Coronary artery (tissue), 2 donors: Measurements from ENCODE around the gene NEUROD6.

ENCODE experiments used
- DNase-seq: peaks from one replicate; pipeline ENCODE4 v3.0.0-alpha.2; 2017; ENCODE audit warnings: low spot score
- H3K27ac ChIP-seq, 2 donors: fragments of 200-600 bp; sonication (generic); one replicate each; pipeline ENCODE4 v1.5.1; 2016 to 2019
- H3K4me3 ChIP-seq: fragments of 200-600 bp; sonication (generic); 2 replicates; pipeline ENCODE4 v1.5.1; 2016; ENCODE audit warnings: mild to moderate bottlenecking, moderate library complexity
- TF ChIP-seq, protein P1 (sequence below): fragments of 200-600 bp; sonication (generic); IDR thresholded peaks from one replicate; pipeline ENCODE4 v1.5.1; 2019; ENCODE audit warnings: antibody characterized with exemption

NEUROD6 gene

DNA sequence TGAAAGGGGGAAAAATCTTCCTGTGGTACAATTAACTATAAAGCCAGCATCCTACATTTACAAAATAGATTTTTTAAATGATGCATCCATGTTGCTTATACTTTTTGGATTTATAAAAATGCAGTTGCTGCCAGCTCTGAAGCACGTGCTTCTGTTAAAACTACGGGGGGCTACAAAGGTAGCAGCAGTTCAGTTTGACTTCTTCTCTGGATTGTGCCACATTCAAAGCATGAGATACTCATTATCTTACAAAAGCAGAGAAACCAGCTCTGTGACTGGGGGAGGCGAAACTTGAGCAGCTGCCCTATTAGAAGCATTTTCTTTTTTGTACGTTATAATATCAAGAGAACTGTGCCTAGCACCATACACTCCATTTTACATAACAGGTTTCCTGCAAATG is 31.1 kb downstream of the NEUROD6 start:
- TF ChIP-seq, protein P1, sequence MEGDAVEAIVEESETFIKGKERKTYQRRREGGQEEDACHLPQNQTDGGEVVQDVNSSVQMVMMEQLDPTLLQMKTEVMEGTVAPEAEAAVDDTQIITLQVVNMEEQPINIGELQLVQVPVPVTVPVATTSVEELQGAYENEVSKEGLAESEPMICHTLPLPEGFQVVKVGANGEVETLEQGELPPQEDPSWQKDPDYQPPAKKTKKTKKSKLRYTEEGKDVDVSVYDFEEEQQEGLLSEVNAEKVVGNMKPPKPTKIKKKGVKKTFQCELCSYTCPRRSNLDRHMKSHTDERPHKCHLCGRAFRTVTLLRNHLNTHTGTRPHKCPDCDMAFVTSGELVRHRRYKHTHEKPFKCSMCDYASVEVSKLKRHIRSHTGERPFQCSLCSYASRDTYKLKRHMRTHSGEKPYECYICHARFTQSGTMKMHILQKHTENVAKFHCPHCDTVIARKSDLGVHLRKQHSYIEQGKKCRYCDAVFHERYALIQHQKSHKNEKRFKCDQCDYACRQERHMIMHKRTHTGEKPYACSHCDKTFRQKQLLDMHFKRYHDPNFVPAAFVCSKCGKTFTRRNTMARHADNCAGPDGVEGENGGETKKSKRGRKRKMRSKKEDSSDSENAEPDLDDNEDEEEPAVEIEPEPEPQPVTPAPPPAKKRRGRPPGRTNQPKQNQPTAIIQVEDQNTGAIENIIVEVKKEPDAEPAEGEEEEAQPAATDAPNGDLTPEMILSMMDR, result no peak
- Histone ChIP-seq H3K27ac (no peak overlapping the region), H3K4me3 (no peak overlapping the region)
- no peak for DNase-seq

DNA sequence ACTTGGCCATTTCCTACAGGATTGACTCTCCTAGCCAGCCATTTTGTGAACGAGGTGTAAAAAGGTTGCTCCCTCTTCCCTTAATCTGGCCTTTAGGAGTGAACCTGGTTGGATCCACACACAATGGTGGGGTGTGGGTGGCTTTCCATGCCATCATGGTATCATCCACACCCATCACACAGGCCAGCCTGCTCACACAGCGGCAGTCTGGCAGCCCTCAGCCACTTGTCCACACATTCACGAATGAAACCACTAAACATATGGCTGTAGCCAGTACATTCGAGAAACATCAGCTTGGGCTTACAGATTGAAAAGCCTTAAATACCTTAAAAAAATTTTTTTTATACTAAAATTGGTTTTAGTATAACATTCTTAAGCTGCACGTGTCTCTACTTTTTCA is 31.9 kb downstream of the NEUROD6 start:
- no peak for DNase-seq
- Histone ChIP-seq H3K27ac (no peak overlapping the region), H3K4me3 (no peak overlapping the region)
- TF ChIP-seq, protein P1, result no peak

DNA sequence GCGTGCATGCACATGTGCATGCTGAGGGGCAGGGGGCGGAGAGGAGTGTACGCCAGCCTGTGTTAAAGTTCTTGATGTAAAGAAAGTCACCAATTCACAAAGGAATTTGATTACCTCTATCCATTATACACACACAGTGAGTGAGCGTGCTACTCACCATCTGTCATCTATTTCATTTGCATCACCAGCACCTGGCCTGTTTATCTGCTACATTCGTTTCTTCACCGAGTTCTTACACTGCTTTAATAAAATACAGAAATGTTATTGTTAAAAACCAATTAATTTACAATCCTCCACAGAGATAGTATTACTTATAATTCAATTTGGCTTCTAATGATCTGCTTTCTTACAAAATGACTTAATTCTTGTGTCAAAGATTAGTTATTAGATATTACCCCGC is 32.6 kb downstream of the NEUROD6 start:
- H3K4me3 ChIP-seq, result no peak overlapping the region
- TF ChIP-seq, protein P1, result no peak
- no peak for DNase-seq
- no peak overlapping the region for H3K27ac ChIP-seq

DNA sequence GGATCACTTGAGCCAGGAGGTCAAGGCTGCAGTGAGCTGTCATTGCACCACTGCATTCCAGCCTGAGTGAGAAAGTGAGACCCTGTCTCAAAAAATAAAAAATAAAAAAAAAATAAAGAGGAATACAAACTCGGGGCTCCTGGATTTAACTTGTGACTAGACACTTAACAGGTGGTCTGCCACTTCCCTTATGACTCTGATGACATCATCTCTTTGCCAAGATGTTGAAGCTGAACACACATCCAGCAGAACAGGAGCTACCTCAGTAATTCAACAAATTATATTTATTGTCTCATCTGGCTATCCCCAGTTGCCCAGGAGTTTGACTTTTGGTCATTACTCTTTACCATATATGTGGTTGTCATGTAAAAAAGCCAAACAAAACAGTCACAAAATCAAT is 35.3 kb downstream of the NEUROD6 start:
- no peak for DNase-seq
- TF ChIP-seq, protein P1, result no peak
- Histone ChIP-seq H3K27ac (no peak overlapping the region), H3K4me3 (no peak overlapping the region)

DNA sequence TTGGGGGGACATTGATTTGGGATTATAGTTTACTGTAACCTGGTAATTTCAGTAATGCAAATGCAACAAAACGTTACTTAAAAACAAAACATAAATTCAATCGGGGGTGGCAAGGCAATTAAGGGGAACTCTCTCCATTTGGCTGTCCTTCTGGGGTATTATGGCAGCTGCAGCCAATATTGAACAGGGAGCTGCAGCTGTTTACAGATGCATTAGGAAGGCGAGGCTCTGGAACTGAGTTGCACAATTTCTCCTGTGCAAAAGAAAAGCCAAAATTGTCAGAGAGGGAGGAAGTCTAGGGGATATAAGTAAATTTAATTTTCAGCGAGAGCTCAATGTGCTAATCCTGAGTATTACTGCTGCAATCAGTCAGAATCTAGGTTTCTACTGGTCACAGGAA is 36.1 kb downstream of the NEUROD6 start:
- TF ChIP-seq, protein P1, result no peak
- Histone ChIP-seq H3K27ac (no peak overlapping the region), H3K4me3 (no peak overlapping the region)
- no peak for DNase-seq

DNA sequence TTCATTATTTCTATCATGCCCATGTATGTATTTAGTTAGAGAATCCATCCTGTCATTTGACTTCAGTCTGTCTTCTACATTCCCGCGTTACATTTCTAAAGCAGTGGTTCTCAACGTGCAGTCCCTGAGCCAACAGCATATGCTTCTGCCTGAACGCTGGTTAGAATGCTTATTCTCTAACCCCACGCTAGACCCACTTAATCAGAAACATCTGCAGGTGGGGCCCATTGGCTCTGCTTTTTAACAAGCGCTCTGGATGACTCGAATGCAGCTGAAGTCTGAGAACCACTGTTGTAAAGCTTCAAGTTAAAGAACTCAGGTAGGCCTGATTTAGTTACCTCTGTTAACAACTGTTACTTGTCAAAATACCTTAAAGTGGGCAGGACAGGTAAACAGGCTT is 38.2 kb downstream of the NEUROD6 start:
- no peak overlapping the region for H3K4me3 ChIP-seq
- no peak overlapping the region for H3K27ac ChIP-seq
- DNase-seq, result no peak
- TF ChIP-seq, protein P1, result no peak

DNA sequence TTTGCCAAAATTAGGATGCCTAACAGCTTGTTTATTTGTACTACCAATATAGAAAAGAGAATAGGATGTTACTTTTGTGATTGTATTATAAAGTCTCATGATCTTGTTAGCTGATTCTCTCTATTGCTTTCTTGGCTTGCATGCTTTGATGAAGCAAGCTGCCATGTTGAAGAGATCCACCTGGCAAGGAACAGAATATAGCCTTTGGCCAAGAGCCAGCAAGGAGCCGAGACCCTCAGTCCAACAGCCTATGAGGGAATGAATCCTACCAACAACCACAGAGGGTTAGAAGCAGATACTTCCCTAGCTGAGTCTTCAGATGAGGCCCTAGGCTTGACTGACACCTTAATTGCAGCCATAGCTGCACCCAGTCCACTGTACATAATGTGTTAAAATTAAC is 41.2 kb downstream of the NEUROD6 start:
- H3K4me3 ChIP-seq, result no peak overlapping the region
- TF ChIP-seq, protein P1, result no peak
- H3K27ac ChIP-seq, result no peak overlapping the region
- no peak for DNase-seq
